ENCODE measurements around the gene ST6GALNAC6. TPM values are rescaled to one million over a fixed set of nuclear protein-coding genes. Genes with fewer than 3 reads are reported as not detected.

The ST6GALNAC6 gene
- total and polyA plus RNA-seq, 5 donors from 2014 or later, result 43.7 to 136 (median 48.6) TPM

DNA sequence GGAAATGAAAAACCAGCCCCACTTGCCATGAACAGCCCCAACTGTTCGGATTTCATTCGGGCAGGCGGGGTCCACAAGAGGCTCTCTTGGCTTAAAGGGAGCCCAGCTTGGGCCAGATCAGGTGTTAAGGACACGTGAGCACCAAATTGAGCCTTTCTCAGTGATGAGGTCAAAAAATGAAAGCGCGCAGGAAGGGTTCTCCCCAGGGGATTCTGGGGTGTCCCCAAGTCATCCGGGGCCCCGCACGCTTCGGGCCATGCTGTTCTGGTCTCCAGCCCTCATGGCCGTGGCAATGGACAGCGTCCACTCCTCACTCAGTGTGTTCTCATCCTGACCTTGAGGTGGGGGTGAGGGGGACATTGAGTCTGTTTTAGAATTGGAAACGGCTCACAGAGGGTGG, 32.9 kb downstream of the ST6GALNAC6 start:
- peaks cover 12% of the 10 kb centered on the region for H3K36me3 Mint-ChIP-seq
- no peaks in the 10 kb centered on the region for H3K27me3 ChIP-seq (ENCODE audit: control insufficient read depth, insufficient read depth, low read length)
- H3K4me3 Mint-ChIP-seq, result no peak overlapping the region
- H3K36me3 ChIP-seq (ENCODE audit: control insufficient read depth, insufficient read depth, low read length), result no peaks in the 10 kb centered on the region
- ATAC-seq (ENCODE audit: low read depth in 2 of 2) (no peak), DNase-seq (no peak)
- no peaks in the 10 kb centered on the region for H3K9me3 Mint-ChIP-seq
- H3K4me3 ChIP-seq (ENCODE audit: low read depth, low read length), result no peak overlapping the region
- no peaks in the 10 kb centered on the region for H3K27me3 Mint-ChIP-seq
- peak overlapping the region in 2 of 3 donors; percentile 11 to 81 for H3K27ac Mint-ChIP-seq
- H3K9me3 ChIP-seq (ENCODE audit: control insufficient read depth in 2 of 2, low read length in 2 of 2), result no peaks in the 10 kb centered on the region
- peaks cover 13% of the 10 kb centered on the region for H3K4me1 ChIP-seq (ENCODE audit: control insufficient read depth, insufficient read depth, low read length, poor library complexity, severe bottlenecking)
- peaks cover 6 to 36% (median 9%) of the 10 kb centered on the region in 4 donors for H3K4me1 Mint-ChIP-seq
- no peak overlapping the region for H3K27ac ChIP-seq (ENCODE audit: insufficient read depth, low read length, poor library complexity, severe bottlenecking)

DNA sequence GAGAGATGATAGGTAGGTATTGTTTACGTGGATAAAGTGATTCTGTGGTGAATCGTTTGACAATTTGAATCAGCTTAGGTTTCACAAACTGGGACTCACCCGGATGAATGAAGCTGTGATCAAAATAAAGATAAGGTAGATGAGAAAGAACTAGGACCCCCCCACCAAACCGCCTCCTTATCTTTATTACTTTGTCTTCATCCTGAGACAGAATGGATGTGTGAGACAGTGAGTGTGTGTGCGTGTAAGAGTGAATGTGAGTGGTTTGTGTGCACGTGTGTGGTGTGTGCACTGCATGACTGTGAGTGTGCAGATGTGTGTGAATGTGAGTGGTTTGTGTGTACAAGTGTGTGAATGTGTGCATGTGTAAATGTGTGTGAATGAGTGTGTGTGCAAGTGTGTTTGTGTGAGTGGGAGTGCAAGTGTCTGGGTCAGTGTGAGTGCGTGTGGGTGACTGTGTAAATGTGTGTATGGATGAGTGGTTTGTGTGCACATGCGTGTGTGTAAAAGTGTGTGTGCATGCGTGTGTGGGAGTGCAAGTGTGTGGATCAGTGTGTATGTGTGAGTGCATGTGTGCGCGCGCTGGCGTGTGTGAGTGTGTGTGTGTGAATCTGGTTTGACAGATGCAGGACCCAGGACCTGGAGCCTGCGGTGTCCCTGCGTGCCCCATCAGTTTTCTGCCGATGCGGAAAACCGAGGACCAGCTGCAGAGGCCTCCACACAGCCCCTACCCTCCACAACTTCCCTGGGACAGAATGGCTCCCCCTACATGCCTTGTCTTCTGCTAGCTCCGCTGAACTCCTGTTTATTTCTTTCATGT, 33.5 kb downstream of the ST6GALNAC6 start:
- Mint-ChIP-seq H3K36me3 (peaks cover 8% of the 10 kb centered on the region), H3K27ac (peak overlapping the region; percentile 15 to 81 (median 80)), H3K4me1 (peaks cover 6 to 37% (median 9%) of the 10 kb centered on the region in 4 donors), H3K4me3 (no peak overlapping the region), H3K27me3 (no peaks in the 10 kb centered on the region), H3K9me3 (no peaks in the 10 kb centered on the region)
- H3K9me3 ChIP-seq (ENCODE audit: control insufficient read depth in 2 of 2, low read length in 2 of 2), result no peaks in the 10 kb centered on the region
- no peak for ATAC-seq (ENCODE audit: low read depth in 2 of 2)
- H3K27me3 ChIP-seq (ENCODE audit: control insufficient read depth, insufficient read depth, low read length), result no peaks in the 10 kb centered on the region
- peaks cover 17% of the 10 kb centered on the region for H3K4me1 ChIP-seq (ENCODE audit: control insufficient read depth, insufficient read depth, low read length, poor library complexity, severe bottlenecking)
- H3K4me3 ChIP-seq (ENCODE audit: low read depth, low read length), result no peak overlapping the region
- H3K36me3 ChIP-seq (ENCODE audit: control insufficient read depth, insufficient read depth, low read length), result no peaks in the 10 kb centered on the region
- peak in 1 of 3 donors; percentile 28 for DNase-seq
- H3K27ac ChIP-seq (ENCODE audit: insufficient read depth, low read length, poor library complexity, severe bottlenecking), result no peak overlapping the region

DNA sequence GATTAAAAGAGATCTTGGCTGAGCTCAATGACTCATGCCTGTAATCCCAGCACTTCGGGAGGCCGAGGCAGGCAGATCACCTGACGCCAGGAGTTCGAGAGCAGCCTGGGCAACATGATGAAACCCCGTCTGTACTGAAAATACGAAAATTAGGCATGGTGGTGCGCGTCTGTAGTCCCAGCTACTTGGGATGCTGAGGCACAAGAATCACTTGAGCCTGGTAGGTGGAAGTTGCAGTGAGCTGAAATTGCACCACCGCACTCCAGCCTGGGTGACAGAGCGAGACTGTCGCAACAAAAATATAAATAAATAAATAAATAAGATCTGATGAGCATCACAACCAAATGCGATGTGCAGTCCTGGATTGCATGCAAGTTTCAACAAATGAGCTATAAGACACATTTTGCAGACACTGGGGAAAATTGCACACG, 36.2 kb downstream of the ST6GALNAC6 start:
- Histone ChIP-seq H3K4me1 (ENCODE audit: control insufficient read depth, insufficient read depth, low read length, poor library complexity, severe bottlenecking) (peaks cover 17% of the 10 kb centered on the region), H3K36me3 (ENCODE audit: control insufficient read depth, insufficient read depth, low read length) (no peaks in the 10 kb centered on the region), H3K27ac (ENCODE audit: insufficient read depth, low read length, poor library complexity, severe bottlenecking) (no peak overlapping the region), H3K9me3 (ENCODE audit: control insufficient read depth in 2 of 2, low read length in 2 of 2) (no peaks in the 10 kb centered on the region), H3K27me3 (ENCODE audit: control insufficient read depth, insufficient read depth, low read length) (no peaks in the 10 kb centered on the region), H3K4me3 (ENCODE audit: low read depth, low read length) (no peak overlapping the region)
- Mint-ChIP-seq H3K4me3 (peak overlapping the region in 1 of 4 donors; percentile 36), H3K27ac (peak overlapping the region; percentile 49 to 93 (median 70)), H3K9me3 (no peaks in the 10 kb centered on the region), H3K27me3 (no peaks in the 10 kb centered on the region), H3K36me3 (peaks cover 4% of the 10 kb centered on the region), H3K4me1 (peaks cover 6 to 40% (median 9%) of the 10 kb centered on the region in 4 donors)
- DNase-seq (no peak), ATAC-seq (ENCODE audit: low read depth in 2 of 2) (no peak)

DNA sequence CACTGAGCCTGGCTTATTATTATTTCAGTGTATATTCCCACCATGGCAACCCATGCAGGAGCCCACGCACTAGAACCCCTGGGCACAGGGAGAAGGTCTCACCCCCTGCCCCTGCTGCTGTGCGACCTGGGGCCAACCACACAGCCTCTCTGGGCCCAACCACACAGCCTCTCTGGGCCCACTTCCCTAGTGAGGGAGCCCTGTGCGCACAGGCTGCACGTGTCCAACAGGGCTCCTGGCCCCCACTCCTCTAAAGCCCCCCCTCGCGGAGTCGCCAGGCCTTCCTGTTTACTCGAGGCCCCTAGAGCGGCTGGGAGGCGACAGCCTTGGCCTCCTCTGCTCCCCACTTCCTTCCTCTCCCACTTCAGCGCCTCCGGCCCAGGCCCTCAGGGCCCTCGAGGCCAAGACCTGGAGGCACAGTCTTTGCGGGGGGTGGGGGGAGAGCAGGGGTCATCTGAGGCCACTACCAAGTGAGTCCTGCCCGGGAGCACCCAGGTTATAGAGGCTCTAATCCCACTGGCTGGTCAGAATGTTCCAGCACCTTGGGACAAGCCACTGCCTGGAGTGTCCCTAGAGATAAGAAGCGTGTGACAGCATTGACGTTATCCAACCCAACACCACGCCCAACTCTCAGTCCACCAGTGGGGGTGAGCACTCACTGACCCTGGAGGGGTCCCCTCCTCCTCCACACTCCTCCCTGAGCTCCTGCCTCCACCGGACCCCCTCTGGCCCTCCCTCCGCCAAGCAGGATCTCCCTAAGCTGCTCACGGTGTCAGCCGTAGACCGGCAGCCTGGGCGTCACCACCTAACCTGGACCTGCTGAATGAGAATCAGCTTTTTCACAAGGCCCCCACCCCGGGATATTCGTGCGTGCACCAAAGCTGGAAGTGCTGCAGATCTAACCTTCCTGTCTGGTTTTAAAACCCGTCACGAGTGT, 37.1 kb downstream of the ST6GALNAC6 start:
- H3K27ac ChIP-seq (ENCODE audit: insufficient read depth, low read length, poor library complexity, severe bottlenecking), result peak overlapping the region; percentile 47
- ATAC-seq (ENCODE audit: low read depth in 2 of 2) (peak; percentile 42 to 69), DNase-seq (peak in 1 of 3 donors; percentile 49)
- H3K4me3 ChIP-seq (ENCODE audit: low read depth, low read length), result no peak overlapping the region
- Mint-ChIP-seq H3K27me3 (no peaks in the 10 kb centered on the region), H3K4me1 (peaks cover 6 to 40% (median 9%) of the 10 kb centered on the region in 4 donors), H3K4me3 (no peak overlapping the region), H3K27ac (peak overlapping the region; percentile 80 to 94 (median 93)), H3K9me3 (no peaks in the 10 kb centered on the region), H3K36me3 (peaks cover 4% of the 10 kb centered on the region)
- H3K9me3 ChIP-seq (ENCODE audit: control insufficient read depth in 2 of 2, low read length in 2 of 2), result no peaks in the 10 kb centered on the region
- H3K27me3 ChIP-seq (ENCODE audit: control insufficient read depth, insufficient read depth, low read length), result no peaks in the 10 kb centered on the region
- H3K36me3 ChIP-seq (ENCODE audit: control insufficient read depth, insufficient read depth, low read length), result no peaks in the 10 kb centered on the region
- peaks cover 17% of the 10 kb centered on the region for H3K4me1 ChIP-seq (ENCODE audit: control insufficient read depth, insufficient read depth, low read length, poor library complexity, severe bottlenecking)

DNA sequence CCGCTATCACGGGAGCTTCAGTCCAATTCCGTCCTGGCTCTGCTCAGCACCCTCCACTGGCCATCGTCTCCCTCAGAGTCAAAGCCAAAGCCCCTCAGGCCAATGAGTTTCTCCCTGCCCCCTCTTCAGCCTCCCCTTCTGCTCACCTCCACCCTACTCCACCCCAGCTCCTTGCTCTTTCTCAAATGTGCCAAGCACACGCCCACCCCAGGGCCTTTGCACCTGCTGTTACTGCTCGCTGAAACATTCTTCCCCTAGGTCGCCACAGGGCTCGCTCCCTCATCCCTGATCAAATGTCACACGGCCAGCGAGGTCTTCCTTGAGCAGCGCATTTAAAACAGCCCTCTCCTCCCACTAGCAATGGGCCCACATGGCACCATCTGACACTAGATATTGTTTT, 38.6 kb downstream of the ST6GALNAC6 start:
- H3K4me3 Mint-ChIP-seq, result no peak overlapping the region
- DNase-seq (no peak), ATAC-seq (ENCODE audit: low read depth in 2 of 2) (no peak)
- H3K9me3 ChIP-seq (ENCODE audit: control insufficient read depth in 2 of 2, low read length in 2 of 2), result no peaks in the 10 kb centered on the region
- H3K36me3 Mint-ChIP-seq, result peaks cover 2% of the 10 kb centered on the region
- no peaks in the 10 kb centered on the region for H3K36me3 ChIP-seq (ENCODE audit: control insufficient read depth, insufficient read depth, low read length)
- H3K4me3 ChIP-seq (ENCODE audit: low read depth, low read length), result no peak overlapping the region
- H3K9me3 Mint-ChIP-seq, result no peaks in the 10 kb centered on the region
- peak overlapping the region in 2 of 3 donors; percentile 80 for H3K27ac Mint-ChIP-seq
- no peak overlapping the region for H3K27ac ChIP-seq (ENCODE audit: insufficient read depth, low read length, poor library complexity, severe bottlenecking)
- peaks cover 17% of the 10 kb centered on the region for H3K4me1 ChIP-seq (ENCODE audit: control insufficient read depth, insufficient read depth, low read length, poor library complexity, severe bottlenecking)
- no peaks in the 10 kb centered on the region for H3K27me3 ChIP-seq (ENCODE audit: control insufficient read depth, insufficient read depth, low read length)
- H3K4me1 Mint-ChIP-seq, result peaks cover 4 to 35% (median 8%) of the 10 kb centered on the region in 4 donors
- no peaks in the 10 kb centered on the region for H3K27me3 Mint-ChIP-seq

DNA sequence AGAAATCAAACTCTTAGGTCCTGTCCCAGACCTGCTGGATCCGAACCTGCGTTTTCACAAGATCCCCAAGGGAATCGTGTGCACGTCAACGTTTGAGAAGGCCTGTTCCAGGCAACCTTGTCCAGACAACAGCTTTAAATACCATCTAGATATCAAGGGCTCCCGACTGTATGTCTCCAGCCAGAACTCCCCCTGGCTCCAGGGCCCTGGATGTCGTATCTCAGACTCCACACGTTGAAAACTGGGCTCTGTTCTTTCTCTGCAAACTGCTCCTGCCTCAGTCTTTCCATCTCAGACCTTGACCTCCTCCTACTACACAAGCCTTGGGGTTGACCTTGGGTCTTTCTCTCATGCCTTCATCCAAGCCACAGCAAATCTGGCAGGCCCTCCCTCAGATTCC, 39.1 kb downstream of the ST6GALNAC6 start:
- ATAC-seq (ENCODE audit: low read depth in 2 of 2) (no peak), DNase-seq (no peak)
- Mint-ChIP-seq H3K27ac (no peak overlapping the region), H3K36me3 (no peaks in the 10 kb centered on the region), H3K27me3 (no peaks in the 10 kb centered on the region), H3K4me1 (peaks cover 0 to 30% (median 6%) of the 10 kb centered on the region in 4 donors), H3K9me3 (no peaks in the 10 kb centered on the region), H3K4me3 (no peak overlapping the region)
- Histone ChIP-seq H3K9me3 (ENCODE audit: control insufficient read depth in 2 of 2, low read length in 2 of 2) (no peaks in the 10 kb centered on the region), H3K4me1 (ENCODE audit: control insufficient read depth, insufficient read depth, low read length, poor library complexity, severe bottlenecking) (peaks cover 15% of the 10 kb centered on the region), H3K4me3 (ENCODE audit: low read depth, low read length) (no peak overlapping the region), H3K36me3 (ENCODE audit: control insufficient read depth, insufficient read depth, low read length) (no peaks in the 10 kb centered on the region), H3K27me3 (ENCODE audit: control insufficient read depth, insufficient read depth, low read length) (no peaks in the 10 kb centered on the region), H3K27ac (ENCODE audit: insufficient read depth, low read length, poor library complexity, severe bottlenecking) (no peak overlapping the region)

DNA sequence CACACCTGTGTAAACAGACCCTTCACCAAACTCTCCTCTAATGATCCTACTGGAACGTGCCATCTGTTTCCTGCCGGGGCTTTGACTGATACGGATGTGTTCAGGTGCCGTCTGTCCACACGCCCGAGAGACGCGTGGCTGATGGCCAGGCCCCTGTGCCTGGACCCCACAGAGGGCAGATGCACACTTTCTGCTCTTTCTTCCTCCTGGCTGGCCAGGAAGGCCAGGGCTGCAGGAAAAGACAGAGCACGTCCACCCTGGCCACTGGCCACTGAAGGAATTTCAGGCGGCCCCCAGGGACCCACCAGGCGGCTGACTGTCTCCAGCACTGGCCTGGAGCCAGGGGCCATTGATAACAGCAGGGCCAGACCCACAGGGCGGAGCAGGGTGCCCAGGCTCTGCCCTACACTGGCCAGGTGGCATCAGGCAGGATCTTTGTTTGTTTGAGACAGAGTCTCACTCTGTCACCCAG, 41.3 kb downstream of the ST6GALNAC6 start:
- DNase-seq, result no peak
- H3K4me1 ChIP-seq (ENCODE audit: control insufficient read depth, insufficient read depth, low read length, poor library complexity, severe bottlenecking), result peaks cover 17% of the 10 kb centered on the region
- no peaks in the 10 kb centered on the region for H3K27me3 ChIP-seq (ENCODE audit: control insufficient read depth, insufficient read depth, low read length)
- H3K27ac ChIP-seq (ENCODE audit: insufficient read depth, low read length, poor library complexity, severe bottlenecking), result no peak overlapping the region
- no peaks in the 10 kb centered on the region for H3K27me3 Mint-ChIP-seq
- H3K9me3 Mint-ChIP-seq, result no peaks in the 10 kb centered on the region
- no peak overlapping the region for H3K4me3 ChIP-seq (ENCODE audit: low read depth, low read length)
- no peaks in the 10 kb centered on the region for H3K36me3 Mint-ChIP-seq
- peak overlapping the region in 1 of 3 donors; percentile 54 for H3K27ac Mint-ChIP-seq
- ATAC-seq (ENCODE audit: low read depth in 2 of 2), result no peak
- H3K9me3 ChIP-seq (ENCODE audit: control insufficient read depth in 2 of 2, low read length in 2 of 2), result no peaks in the 10 kb centered on the region
- H3K4me3 Mint-ChIP-seq, result no peak overlapping the region
- no peaks in the 10 kb centered on the region for H3K36me3 ChIP-seq (ENCODE audit: control insufficient read depth, insufficient read depth, low read length)
- H3K4me1 Mint-ChIP-seq, result peaks cover 0 to 29% (median 5%) of the 10 kb centered on the region in 4 donors
